Measurements from ENCODE around the gene LCN6. TPM values are rescaled to one million over a fixed set of nuclear protein-coding genes. Genes with fewer than 3 reads are reported as not detected.

LCN6 gene
- polyA plus RNA-seq, 3 donors, result not detected

DNA sequence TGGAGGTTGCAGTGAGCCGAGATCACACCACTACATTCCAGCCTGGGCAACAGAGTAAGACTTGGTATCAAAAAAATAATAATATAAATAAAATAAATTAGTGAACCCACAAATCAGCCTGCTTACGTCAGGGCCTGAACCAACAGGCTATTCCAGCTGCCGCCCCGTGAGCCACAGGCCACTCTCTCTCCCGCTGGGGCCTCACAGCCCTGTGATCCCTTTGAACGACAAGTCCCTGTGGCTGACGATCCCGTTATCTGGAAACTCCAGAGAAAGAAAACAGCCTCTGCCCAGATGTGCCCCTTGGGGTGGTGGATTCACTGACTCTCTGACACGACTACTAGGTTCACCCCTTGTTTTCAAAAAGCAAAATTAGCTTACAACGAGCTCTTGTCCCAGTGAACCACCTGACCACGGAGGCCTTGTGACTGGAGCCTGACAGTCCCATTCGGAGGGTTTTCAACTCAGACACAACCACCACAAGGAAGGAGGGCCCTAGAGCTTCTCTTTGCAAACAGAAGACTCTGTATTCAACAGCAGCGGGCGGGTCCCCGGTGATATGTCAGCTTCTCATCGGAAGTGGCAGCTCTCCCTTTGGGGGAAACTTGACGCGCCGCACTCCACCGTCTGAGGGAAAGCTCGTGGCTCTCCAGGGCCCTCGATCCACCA, 40.3 kb downstream of the LCN6 start:
- WGBS (ENCODE audit: insufficient coverage), result 91% methylated on average over 21 of the region's 22 CpGs
- peaks cover 8 to 22% of the 10 kb centered on the region in 2 donors for H3K27me3 ChIP-seq (ENCODE audit: control insufficient read depth in 2 of 2, insufficient read depth in 2 of 2, low read length in 2 of 2)
- no peak overlapping the region for H3K4me3 ChIP-seq (replicated peaks in 1 of 3; ENCODE audit: low read depth in 2 of 3, low read length in 3 of 3)
- Mint-ChIP-seq H3K9me3 (peaks cover 0 to 13% (median 0%) of the 10 kb centered on the region in 7 donors), H3K4me1 (peaks cover 22% of the 10 kb centered on the region), H3K27me3 (ENCODE audit: low read depth in 3 of 3) (peaks cover 24 to 38% (median 26%) of the 10 kb centered on the region in 3 donors), H3K27ac (no peak overlapping the region), H3K4me3 (no peak overlapping the region), H3K36me3 (peaks cover 0 to 5% of the 10 kb centered on the region in 2 donors)
- no peaks in the 10 kb centered on the region for H3K79me2 ChIP-seq (ENCODE audit: insufficient read depth, low read length)
- H2AFZ ChIP-seq (ENCODE audit: insufficient read depth, low read depth, low read length, poor library complexity, severe bottlenecking), result no peak overlapping the region
- H3K9ac ChIP-seq (ENCODE audit: insufficient read depth, low read length, poor library complexity, severe bottlenecking), result no peak overlapping the region
- H3K4me1 ChIP-seq (ENCODE audit: control insufficient read depth in 1 of 2, insufficient read depth in 2 of 2, low read length in 2 of 2), result peaks cover 25 to 35% of the 10 kb centered on the region in 2 donors
- TF ChIP-seq CTCF (IDR thresholded peaks at IDR 0.05), result no peak
- no peaks in the 10 kb centered on the region for H3K36me3 ChIP-seq (replicated peaks in 1 of 2; ENCODE audit: control insufficient read depth in 1 of 2, insufficient read depth in 2 of 2, low read length in 2 of 2)
- intact Hi-C loops (cut with micrococcal nuclease), result loop anchor here in 1 of 2 donors (10.0 kb wide), 1 partner anchor 753 kb away; no protein-coding TSS in a partner anchor
- H3K4me2 ChIP-seq (replicated peaks; ENCODE audit: extremely low read depth, low read length, poor library complexity, severe bottlenecking), result no peak overlapping the region
- H3K9me3 ChIP-seq (replicated peaks in 1 of 2; ENCODE audit: control insufficient read depth in 1 of 2, insufficient read depth in 1 of 2, low read length in 2 of 2), result no peaks in the 10 kb centered on the region
- no peak for DNase-seq
- no peak overlapping the region for H3K27ac ChIP-seq (ENCODE audit: low read depth in 1 of 2, low read length in 2 of 2)
- H4K20me1 ChIP-seq (ENCODE audit: insufficient read depth, low read length), result no peaks in the 10 kb centered on the region

GRCh38 chr9:136707011-136707410, 41.3 kb downstream of the LCN6 start:
- Histone ChIP-seq H3K27me3 (ENCODE audit: control insufficient read depth in 2 of 2, insufficient read depth in 2 of 2, low read length in 2 of 2) (peaks cover 5 to 20% of the 10 kb centered on the region in 2 donors), H3K36me3 (replicated peaks in 1 of 2; ENCODE audit: control insufficient read depth in 1 of 2, insufficient read depth in 2 of 2, low read length in 2 of 2) (no peaks in the 10 kb centered on the region), H3K4me3 (replicated peaks in 1 of 3; ENCODE audit: low read depth in 2 of 3, low read length in 3 of 3) (no peak overlapping the region), H4K20me1 (ENCODE audit: insufficient read depth, low read length) (no peaks in the 10 kb centered on the region), H2AFZ (ENCODE audit: insufficient read depth, low read depth, low read length, poor library complexity, severe bottlenecking) (no peak overlapping the region), H3K9me3 (replicated peaks in 1 of 2; ENCODE audit: control insufficient read depth in 1 of 2, insufficient read depth in 1 of 2, low read length in 2 of 2) (no peaks in the 10 kb centered on the region), H3K4me1 (ENCODE audit: control insufficient read depth in 1 of 2, insufficient read depth in 2 of 2, low read length in 2 of 2) (peaks cover 23 to 30% of the 10 kb centered on the region in 2 donors), H3K27ac (ENCODE audit: low read depth in 1 of 2, low read length in 2 of 2) (no peak overlapping the region), H3K4me2 (replicated peaks; ENCODE audit: extremely low read depth, low read length, poor library complexity, severe bottlenecking) (no peak overlapping the region), H3K9ac (ENCODE audit: insufficient read depth, low read length, poor library complexity, severe bottlenecking) (no peak overlapping the region), H3K79me2 (ENCODE audit: insufficient read depth, low read length) (no peaks in the 10 kb centered on the region)
- Mint-ChIP-seq H3K27ac (no peak overlapping the region), H3K4me1 (peaks cover 27% of the 10 kb centered on the region), H3K9me3 (peaks cover 0 to 13% (median 1%) of the 10 kb centered on the region in 7 donors), H3K27me3 (ENCODE audit: low read depth in 3 of 3) (peaks cover 26 to 42% (median 29%) of the 10 kb centered on the region in 3 donors), H3K4me3 (no peak overlapping the region), H3K36me3 (peaks cover 0 to 5% of the 10 kb centered on the region in 2 donors)
- intact Hi-C loops (cut with micrococcal nuclease), result loop anchor here in 1 of 2 donors (10.0 kb wide), 1 partner anchor 752 kb away; no protein-coding TSS in a partner anchor
- no peak for TF ChIP-seq CTCF (IDR thresholded peaks at IDR 0.05)
- DNase-seq, result no peak
- WGBS (ENCODE audit: insufficient coverage), result 98% methylated on average over 6 of the region's 7 CpGs

Measured in CD14-positive monocyte (primary cell).